ENCODE results near the gene MAP3K12. TPM values are rescaled to one million over a fixed set of nuclear protein-coding genes. Genes with fewer than 3 reads are reported as not detected.
"Not testable (repeated sequence)": the region's sequence is repeated elsewhere in the genome, so short reads cannot be mapped to it uniquely, and the experiment has no call there.

Gene MAP3K12
- total RNA-seq, 2 donors from 2014 or later, result 3.2 to 3.8 TPM

GRCh38 chr12:53483225-53483978 lies 15.9 kb downstream of the MAP3K12 start:
- DNase-seq, result peak; percentile 46

GRCh38 chr12:53482626-53483168 lies 16.6 kb downstream of the MAP3K12 start:
- H3K27me3 ChIP-seq, result no peaks in the 10 kb centered on the region
- H3K4me1 ChIP-seq, result no peaks in the 10 kb centered on the region
- no peak overlapping the region for H3K9ac ChIP-seq (ENCODE audit: low read depth in 2 of 2, low read length in 2 of 2)
- intact Hi-C loops (cut with DNase I), result no loop called here
- peak overlapping the region; percentile 53 for H3K27ac ChIP-seq
- no peak overlapping the region for H3K4me3 ChIP-seq
- no peak for DNase-seq
- H3K36me3 ChIP-seq, result peaks cover 23% of the 10 kb centered on the region
- H3K9me3 ChIP-seq, result no peaks in the 10 kb centered on the region
- TF ChIP-seq, protein P1, sequence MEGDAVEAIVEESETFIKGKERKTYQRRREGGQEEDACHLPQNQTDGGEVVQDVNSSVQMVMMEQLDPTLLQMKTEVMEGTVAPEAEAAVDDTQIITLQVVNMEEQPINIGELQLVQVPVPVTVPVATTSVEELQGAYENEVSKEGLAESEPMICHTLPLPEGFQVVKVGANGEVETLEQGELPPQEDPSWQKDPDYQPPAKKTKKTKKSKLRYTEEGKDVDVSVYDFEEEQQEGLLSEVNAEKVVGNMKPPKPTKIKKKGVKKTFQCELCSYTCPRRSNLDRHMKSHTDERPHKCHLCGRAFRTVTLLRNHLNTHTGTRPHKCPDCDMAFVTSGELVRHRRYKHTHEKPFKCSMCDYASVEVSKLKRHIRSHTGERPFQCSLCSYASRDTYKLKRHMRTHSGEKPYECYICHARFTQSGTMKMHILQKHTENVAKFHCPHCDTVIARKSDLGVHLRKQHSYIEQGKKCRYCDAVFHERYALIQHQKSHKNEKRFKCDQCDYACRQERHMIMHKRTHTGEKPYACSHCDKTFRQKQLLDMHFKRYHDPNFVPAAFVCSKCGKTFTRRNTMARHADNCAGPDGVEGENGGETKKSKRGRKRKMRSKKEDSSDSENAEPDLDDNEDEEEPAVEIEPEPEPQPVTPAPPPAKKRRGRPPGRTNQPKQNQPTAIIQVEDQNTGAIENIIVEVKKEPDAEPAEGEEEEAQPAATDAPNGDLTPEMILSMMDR (IDR thresholded peaks at IDR 0.05), result no peak

More at GRCh38 chr12:53483225-53483978, 15.9 kb downstream of the MAP3K12 start:
- peak overlapping the region; percentile 53 for H3K27ac ChIP-seq
- intact Hi-C loops (cut with DNase I), result no loop called here
- peaks cover 23% of the 10 kb centered on the region for H3K36me3 ChIP-seq
- no peaks in the 10 kb centered on the region for H3K27me3 ChIP-seq
- H3K9ac ChIP-seq (ENCODE audit: low read depth in 2 of 2, low read length in 2 of 2), result no peak overlapping the region
- no peak overlapping the region for H3K4me3 ChIP-seq
- H3K9me3 ChIP-seq, result no peaks in the 10 kb centered on the region
- TF ChIP-seq, protein P1 (IDR thresholded peaks at IDR 0.05), result no peak
- no peaks in the 10 kb centered on the region for H3K4me1 ChIP-seq

DNA sequence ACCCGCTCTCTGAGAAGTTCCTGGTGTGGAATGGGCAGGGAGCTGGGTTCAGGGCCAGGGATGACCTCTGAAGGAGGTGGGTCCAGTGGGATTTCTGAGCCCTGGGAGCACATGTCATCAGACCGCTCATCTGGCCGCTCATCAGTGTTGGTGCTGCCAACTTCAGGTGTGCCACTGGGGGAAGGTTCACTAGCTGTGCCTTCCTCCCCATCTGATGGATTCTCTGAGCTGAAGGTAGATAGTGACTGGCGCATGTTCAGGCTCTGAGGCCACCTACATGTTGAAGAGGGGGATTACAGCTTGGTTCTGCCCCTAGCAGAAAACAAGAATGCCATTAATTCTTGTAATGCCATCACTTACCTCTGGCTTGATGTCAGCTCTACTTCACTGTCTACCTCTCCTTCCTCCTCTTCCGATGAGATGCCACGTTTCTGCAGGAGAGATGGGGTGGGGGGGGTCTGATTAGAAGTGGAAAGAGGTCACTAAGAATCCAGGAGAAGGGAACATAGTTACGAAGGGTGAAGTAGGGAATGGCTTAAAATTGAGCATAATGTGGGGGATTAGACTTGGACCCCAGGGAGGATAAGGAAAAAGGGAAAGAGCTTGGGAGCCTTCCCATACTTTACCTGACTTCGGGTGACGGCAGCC lies 17.2 kb downstream of the MAP3K12 start:
- H3K4me3 ChIP-seq, result no peak overlapping the region
- no peaks in the 10 kb centered on the region for H3K4me1 ChIP-seq
- H3K36me3 ChIP-seq, result peaks cover 24% of the 10 kb centered on the region
- DNase-seq, result no peak
- H3K27ac ChIP-seq, result no peak overlapping the region
- TF ChIP-seq, protein P1 (IDR thresholded peaks at IDR 0.05), result no peak
- H3K9ac ChIP-seq (ENCODE audit: low read depth in 2 of 2, low read length in 2 of 2), result no peak overlapping the region
- intact Hi-C loops (cut with DNase I), result no loop called here
- H3K9me3 ChIP-seq, result no peaks in the 10 kb centered on the region
- no peaks in the 10 kb centered on the region for H3K27me3 ChIP-seq

DNA sequence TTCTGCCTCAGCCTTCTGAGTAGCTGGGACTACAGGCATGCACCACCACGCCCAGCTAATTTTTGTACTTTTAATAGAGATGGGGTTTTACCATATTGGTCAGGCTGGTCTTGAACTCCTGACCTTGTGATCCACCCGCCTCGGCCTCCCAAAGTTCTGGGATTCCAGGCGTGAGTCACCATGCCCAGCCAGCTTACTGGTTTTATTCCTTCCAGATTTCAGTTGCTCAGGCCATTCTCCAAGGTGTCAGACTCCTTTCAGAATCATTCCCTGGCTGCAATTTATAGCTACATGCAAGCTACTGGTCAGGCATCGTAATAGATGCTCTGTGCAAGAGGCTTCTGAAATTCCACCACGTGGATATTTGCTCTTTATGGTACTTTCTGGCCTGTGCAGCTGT lies 17.8 kb downstream of the MAP3K12 start:
- peaks cover 27% of the 10 kb centered on the region for H3K36me3 ChIP-seq
- DNase-seq; H3K4me3 ChIP-seq; intact Hi-C loops (cut with DNase I); H3K27ac ChIP-seq; H3K9me3 ChIP-seq; H3K4me1 ChIP-seq; H3K9ac ChIP-seq (ENCODE audit: low read depth in 2 of 2, low read length in 2 of 2); H3K27me3 ChIP-seq: not testable (repeated sequence)

- TF ChIP-seq, protein P1 (IDR thresholded peaks at IDR 0.05), result no peak
- no peak for DNase-seq
- Histone ChIP-seq H3K36me3 (peaks cover 25% of the 10 kb centered on the region), H3K9ac (ENCODE audit: low read depth in 2 of 2, low read length in 2 of 2) (no peak overlapping the region), H3K4me1 (no peaks in the 10 kb centered on the region), H3K27ac (no peak overlapping the region), H3K9me3 (no peaks in the 10 kb centered on the region), H3K27me3 (no peaks in the 10 kb centered on the region), H3K4me3 (no peak overlapping the region)
- intact Hi-C loops (cut with DNase I), result no loop called here
These were observed 18.5 kb downstream of the MAP3K12 start for GRCh38 chr12:53480491-53481442.

All from colonic mucosa (tissue), 4 donors.